AG04449 (cell line): ENCODE data around the gene METRNL.

ENCODE experiments used
- CTCF ChIA-PET: fragments of 350-600 bp; formaldehyde crosslinking; extraction: SDS; loops from one replicate; lab custom pipeline; 2021; ENCODE audit warnings: antibody characterized with exemption; lab: Yijun Ruan, JAX
- POLR2A ChIA-PET: fragments of 400-600, 350-600 bp; formaldehyde crosslinking; extraction: SDS; loops from one replicate; lab custom pipeline; 2020; ENCODE audit warnings: antibody characterized with exemption, inconsistent platforms; lab: Yijun Ruan, JAX
- DNase-seq: peaks from one replicate; pipeline ENCODE4 v3.0.0-alpha.2; 2010; ENCODE audit warnings: low read depth, low spot score
- H3K4me3 ChIP-seq: 2 replicates; pipeline ENCODE4 v1.5.1; 2011; ENCODE audit warnings: low read depth, mild to moderate bottlenecking, control low read depth, low read length
- CTCF ChIP-seq: IDR thresholded peaks from one replicate; pipeline ENCODE4 v1.5.1; 2011; ENCODE audit warnings: mild to moderate bottlenecking, moderate library complexity, low read length, control low read depth, inconsistent platforms; ENCODE audit not compliant: insufficient read depth; ENCODE audit errors: missing control alignments

Gene METRNL

GRCh38 chr17:83124871-83125514 is 45.6 kb downstream of the METRNL start:
- no peak for DNase-seq
- POLR2A ChIA-PET = no interaction called here
- CTCF ChIA-PET = no interaction called here

GRCh38 chr17:83125515-83126274 is 46.3 kb downstream of the METRNL start:
- POLR2A ChIA-PET = no interaction called here
- no peak for DNase-seq
- CTCF ChIA-PET = no interaction called here
- TF ChIP-seq CTCF = no peak
- H3K4me3 ChIP-seq = no peak overlapping the region

More at GRCh38 chr17:83124871-83125514, 45.6 kb downstream of the METRNL start:
- no peak overlapping the region for H3K4me3 ChIP-seq
- no peak for TF ChIP-seq CTCF

- no peak for DNase-seq
- H3K4me3 ChIP-seq = no peak overlapping the region
- POLR2A ChIA-PET = no interaction called here
- CTCF ChIA-PET = no interaction called here
- TF ChIP-seq CTCF = no peak
These were observed 46.9 kb downstream of the METRNL start for GRCh38 chr17:83126275-83126811.

GRCh38 chr17:83127431-83128160 is 48.2 kb downstream of the METRNL start:
- DNase-seq = no peak
- no peak for TF ChIP-seq CTCF
- H3K4me3 ChIP-seq = no peak overlapping the region
- ChIA-PET POLR2A (no interaction called here), CTCF (interaction anchor here (1.3 kb wide), 1 partner anchor 11 kb away, joined by 3 read pairs; no protein-coding TSS in a partner anchor)

GRCh38 chr17:83128306-83129240 is 49.2 kb downstream of the METRNL start:
- no peak for TF ChIP-seq CTCF
- DNase-seq = no peak
- no peak overlapping the region for H3K4me3 ChIP-seq
- POLR2A ChIA-PET = no interaction called here
- CTCF ChIA-PET = interaction anchor here (1.3 kb wide), 1 partner anchor 12 kb away, joined by 3 read pairs; no protein-coding TSS in a partner anchor
